Endometrial microvascular endothelial cells (primary cell): ENCODE measurements around the gene IL6R. TPM values are rescaled to one million over a fixed set of nuclear protein-coding genes. Genes with fewer than 3 reads are reported as not detected.
"Not testable (repeated sequence)": the region's sequence is repeated elsewhere in the genome, so short reads cannot be mapped to it uniquely, and the experiment has no call there.

Source experiments
- in situ Hi-C: cut with HindIII; loops from 2 replicates; pipeline ENCODE4 v1.10.0; 2017; ENCODE audit warnings: low sequenced_read_pairs, low pct_unique_long_range_greater_than_20kb; ENCODE audit errors: inconsistent ontology term
- total RNA-seq: library from RNA; depleted of rRNA; stranded (reverse); fragments of >200 nt; gene quantifications from one replicate; pipeline ENCODE4 v1.2.3, GENCODE V29; 2015; ENCODE audit errors: inconsistent ontology term

IL6R gene
- 8.5 TPM for total RNA-seq

DNA sequence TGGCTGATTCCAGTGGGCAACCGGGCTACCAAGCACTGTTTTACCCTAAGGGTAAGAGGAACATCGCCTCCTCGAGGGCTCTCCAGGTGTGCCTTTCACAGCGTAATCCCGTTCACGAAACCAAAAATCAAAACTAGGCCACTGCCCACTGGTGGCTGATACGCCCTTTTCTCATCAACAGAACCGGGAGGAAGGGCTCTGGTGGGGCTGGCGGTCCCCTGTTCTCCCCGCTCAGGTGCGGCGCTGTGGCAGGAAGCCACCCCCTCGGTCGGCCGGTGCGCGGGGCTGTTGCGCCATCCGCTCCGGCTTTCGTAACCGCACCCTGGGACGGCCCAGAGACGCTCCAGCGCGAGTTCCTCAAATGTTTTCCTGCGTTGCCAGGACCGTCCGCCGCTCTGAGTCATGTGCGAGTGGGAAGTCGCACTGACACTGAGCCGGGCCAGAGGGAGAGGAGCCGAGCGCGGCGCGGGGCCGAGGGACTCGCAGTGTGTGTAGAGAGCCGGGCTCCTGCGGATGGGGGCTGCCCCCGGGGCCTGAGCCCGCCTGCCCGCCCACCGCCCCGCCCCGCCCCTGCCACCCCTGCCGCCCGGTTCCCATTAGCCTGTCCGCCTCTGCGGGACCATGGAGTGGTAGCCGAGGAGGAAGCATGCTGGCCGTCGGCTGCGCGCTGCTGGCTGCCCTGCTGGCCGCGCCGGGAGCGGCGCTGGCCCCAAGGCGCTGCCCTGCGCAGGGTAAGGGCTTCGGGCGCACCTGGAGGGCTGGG, at the start of gene IL6R:
Gene IL6R (plus strand): TSS at position 360 of the 763 bp plus-strand sequence. CDS start 287 bp downstream, at position 647.
- in situ Hi-C loops = no loop called here

DNA sequence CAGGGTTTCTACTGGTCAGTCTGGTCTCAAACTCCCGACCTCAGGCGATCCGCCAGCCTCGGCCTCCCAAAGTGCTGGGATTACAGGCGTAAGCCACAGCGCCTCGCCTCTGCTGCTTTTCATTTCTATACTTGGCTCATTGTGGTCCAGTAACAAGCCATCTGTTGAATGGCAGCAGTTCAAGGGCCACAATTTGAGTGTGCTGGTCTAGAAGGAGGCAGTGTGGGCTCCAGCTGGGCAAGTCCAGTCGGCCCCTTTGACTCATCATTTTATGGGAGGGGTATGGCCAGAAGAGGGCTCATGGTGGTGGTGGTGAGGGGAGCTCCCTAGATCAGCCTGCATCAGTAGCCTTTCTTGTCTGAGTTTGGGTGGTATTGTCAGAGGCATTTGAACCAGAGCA, 46.6 kb upstream of the IL6R start:
- in situ Hi-C loops = no loop called here

DNA sequence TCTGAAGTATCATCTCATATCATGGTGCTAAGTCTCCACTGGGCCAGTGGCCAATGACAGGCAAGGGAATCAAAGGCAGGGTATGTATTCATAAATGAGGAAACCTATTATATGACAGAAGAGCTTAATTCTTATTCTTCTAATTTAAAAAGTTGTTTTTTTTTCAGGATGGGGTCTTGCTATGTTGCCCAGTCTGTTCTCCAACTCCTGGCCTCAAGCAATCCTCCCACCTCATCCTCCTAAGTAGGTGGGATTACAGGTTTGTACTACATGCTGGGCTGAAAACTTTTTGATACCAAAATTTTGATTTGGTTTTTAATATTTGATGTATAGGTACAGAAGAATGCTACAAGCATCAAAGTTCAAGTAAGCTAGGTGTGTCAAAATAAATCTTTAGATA, 44.9 kb upstream of the IL6R start:
- in situ Hi-C loops = no loop called here

DNA sequence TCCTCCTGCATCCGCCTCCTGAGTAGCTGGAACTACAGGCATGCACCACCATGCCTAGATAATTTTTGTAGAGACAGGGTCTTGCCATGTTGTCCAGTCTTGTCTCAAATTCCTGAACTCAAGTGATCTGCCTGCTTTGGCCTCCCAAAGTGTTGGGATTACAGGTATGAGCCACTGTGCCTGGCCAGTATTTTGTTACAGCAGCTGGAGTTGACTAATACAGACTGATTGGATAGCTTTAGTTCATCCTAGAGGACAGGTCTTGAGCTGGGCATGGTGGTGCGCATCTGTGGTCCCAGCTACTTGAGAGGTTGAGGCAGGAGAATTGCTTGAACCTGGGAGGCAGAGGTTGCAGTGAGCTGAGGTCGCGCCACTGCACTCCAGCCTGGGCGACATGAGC, 44.3 kb upstream of the IL6R start:
- in situ Hi-C loops = not testable (repeated sequence)

DNA sequence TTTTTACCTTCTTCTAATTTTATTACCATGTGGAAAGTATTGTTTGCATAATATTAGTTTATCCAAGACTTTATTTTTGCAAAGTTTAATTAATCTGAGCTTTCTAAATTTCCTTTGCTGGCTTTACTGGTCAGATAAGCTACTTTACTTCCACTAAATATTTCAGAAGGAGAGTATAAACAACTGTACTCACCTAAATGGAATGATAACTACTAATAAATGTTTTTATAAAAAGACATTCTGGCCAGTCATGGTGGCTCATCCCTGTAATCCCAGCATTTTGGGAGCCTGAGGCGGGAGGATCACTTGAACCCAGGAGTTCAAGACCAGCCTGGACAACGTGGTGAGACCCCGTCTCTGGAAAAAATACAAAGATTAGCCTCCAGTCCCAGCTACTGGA, 43.8 kb upstream of the IL6R start:
- in situ Hi-C loops = no loop called here

DNA sequence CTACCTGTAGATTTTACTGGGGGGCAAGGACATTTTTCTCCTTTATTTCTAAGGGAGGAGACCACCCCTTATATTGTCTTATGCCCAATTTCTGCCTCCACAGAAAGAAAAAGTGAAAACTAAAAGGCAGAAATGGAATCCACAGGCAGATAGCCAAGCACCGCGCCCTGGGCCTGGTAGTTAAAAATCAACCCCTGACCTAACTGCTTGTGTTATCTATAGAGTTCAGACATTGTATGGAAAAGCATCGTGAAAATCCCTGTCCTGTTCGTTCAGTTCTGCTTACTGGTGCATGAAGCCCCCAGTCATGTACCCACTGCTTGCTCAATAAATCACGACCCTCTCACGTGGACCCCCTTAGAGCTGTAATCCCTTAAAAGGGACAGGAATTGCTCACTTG, 33.7 kb upstream of the IL6R start:
- in situ Hi-C loops = no loop called here

DNA sequence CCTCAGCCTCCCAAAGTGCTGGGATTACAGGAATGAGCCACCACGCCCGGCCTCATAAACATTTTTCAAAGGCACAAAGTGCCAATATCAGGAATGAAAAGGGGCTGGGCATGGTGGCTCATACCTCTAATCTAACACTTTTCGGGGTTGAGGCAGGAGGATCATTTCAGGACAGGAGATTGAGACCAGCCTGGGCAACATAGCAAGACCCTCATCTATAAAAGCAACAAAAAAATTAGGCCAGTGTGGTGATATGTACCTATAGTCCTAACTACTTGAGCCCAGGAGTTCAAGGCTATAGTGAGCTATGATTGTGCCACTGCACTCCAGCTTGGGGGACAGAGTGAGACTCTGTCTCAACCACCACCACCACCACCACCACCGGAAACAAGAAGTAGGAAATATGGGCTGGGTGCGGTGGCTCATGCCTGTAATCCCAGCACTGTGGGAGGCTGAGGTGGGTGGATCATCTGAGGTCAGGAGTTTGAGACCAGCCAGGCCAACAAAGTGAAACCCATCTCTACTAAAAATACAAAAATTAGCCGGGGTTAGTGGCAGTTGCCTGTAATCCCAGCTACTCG, 31.3 kb upstream of the IL6R start:
- in situ Hi-C loops = not testable (repeated sequence)

DNA sequence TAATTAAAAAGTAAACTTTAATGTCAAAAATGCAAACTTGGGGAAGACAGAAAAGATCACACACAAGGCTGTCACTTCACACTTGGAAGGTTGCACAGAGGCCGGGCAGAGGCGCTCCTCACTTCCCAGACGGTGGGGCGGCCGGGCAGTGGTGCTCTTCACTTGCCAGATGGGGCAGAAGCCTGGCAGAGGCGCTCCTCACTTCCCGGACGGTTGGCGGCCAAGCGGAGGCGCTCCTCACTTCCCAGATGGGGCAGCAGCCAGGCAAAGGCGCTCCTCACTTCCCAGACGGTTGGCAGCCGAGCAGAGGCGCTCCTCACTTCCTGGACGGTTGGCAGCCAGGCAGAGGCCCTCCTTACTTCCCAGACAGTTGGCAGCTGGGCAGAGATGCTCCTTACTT, 25.8 kb upstream of the IL6R start:
- in situ Hi-C loops = no loop called here

DNA sequence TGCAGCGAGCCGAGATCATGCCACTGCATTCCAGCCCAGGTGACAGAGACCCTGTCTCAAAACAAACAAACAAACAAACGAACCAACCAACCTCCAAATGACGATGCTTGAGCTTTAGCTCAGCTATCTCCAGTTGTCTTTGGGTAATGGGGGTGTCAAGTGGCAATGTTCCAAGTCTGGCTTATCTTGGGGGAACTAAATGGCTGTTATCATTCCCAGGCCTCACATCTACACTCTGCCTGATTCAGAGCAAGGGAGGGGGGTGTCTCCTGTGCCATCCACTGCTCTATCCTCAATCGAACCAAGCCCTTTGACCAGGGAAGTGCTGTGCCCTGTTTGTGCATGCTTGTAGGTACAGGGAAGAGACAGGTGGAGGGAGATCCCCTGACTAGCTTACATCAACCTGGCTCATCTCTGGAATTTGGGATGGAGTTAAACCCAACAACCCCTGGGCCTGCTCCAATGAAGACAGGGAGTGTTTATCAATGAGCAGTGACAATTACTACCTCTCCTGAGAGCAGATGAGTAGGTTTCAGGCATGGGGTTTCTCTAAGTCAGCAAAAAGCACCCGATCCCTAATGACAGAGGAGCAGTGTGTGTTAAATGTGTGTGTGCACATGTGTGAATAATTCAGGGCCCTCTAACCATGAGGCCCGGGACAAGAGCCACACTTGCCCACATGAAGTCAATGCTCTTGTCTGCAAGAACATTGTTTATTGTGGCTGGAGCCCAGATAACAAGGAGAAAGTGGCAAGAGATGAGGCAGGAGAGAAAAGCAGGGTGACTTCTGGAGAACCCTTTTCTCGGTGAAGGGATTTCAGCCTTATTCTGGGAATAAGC, 20.3 kb upstream of the IL6R start:
- in situ Hi-C loops = no loop called here

DNA sequence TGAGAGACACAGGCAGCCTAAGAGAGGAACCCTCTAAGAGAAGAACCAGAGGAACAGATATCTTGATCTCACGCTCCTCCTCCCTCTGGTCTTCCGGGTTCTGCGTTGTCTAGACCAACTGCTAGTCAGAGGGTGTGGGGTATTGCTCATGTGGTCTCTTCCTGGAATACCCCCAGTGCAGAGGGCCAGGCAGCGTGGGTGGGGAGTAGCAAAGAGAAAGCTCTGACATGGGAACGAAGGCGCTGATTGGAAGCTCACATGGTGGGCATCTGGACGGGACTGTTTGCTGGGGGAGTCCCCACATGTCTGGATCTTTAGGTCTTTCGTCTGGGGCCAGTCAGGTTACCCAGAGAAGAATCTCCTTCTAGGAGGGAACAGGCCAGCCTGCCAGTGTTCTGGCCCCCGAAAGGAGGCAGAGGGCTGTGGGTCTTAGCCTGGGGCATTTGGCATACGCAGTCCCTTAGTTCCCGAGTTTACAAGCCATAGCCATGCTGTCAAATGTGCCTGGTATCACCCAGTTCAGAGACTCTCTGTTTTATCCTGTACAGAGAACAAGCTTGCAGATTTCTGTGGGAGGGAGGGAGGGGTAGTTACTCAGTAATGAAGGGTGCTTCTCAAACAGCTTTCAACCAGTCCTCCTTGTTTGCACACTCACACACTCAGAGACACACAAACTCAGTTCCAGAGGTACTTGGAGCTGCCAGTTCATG, 18.3 kb upstream of the IL6R start:
- in situ Hi-C loops = no loop called here

DNA sequence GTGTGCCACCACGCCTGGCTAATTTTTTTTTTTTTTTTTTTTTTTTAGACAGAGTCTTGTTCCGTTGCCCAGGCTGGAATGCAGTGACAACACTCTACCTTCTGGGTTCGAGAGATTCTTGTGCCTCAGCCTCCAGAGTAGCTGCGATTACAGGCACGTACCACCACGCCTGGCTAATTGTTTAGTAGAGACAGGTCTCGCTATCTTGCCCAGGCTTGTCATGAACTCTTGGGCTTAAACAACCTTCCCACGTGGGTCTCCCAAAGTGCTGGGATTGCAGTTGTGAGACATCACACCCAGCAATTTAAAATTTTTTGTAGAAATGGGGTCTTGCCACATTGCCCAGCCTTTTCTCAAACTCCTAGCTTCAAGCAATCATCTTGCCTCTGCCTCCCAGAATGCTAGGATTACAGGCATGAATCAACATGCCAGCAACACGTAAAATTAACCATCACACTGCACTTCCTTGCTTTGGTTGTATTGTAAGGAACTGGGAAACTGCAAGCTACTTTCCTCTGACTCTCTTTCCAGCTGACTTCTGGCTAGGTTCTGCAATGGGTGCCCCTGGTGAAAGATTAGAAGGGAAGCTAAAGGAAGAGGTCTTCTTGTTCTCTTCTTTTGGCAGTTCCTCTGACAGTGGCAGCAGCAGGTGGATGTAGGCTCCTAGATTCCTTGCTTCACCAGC, 13.9 kb upstream of the IL6R start:
- in situ Hi-C loops = no loop called here

DNA sequence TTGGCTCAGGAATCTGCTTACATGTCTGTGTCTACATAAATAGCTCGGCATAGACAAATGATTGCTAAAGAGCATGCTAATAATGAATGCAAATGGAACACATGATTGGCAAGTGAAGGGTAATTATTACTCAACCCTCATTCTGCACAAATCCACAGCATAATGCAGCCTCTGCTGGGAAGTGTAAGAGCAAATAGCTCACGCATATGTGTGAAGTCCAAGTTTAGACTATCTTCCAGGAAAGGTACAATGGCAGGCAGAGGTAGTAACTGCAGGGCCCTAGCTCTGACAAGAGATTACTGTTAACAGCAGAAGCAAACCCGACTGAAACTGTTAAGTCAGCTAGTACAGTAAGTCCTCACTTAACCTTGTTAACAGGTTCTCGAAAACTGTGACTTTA, 7.0 kb upstream of the IL6R start:
- in situ Hi-C loops = no loop called here

DNA sequence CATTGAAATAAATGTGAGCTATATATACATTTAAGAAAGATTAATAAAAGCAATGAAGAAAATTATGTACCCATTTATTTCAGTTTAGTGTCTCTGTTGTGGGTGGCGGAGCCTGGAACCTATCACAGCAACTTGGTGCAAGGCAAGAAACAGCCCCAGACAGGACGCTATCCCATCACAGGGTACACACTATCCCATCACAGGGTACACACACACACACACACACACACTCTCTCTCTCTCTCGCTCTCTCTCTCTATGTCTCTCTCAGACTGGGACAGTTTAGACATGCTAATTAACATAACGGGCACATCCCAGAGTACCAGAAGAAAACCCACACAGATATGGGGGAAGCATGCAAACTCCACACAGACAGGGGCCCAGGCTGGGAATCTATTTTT, 6.5 kb upstream of the IL6R start:
- in situ Hi-C loops = no loop called here

DNA sequence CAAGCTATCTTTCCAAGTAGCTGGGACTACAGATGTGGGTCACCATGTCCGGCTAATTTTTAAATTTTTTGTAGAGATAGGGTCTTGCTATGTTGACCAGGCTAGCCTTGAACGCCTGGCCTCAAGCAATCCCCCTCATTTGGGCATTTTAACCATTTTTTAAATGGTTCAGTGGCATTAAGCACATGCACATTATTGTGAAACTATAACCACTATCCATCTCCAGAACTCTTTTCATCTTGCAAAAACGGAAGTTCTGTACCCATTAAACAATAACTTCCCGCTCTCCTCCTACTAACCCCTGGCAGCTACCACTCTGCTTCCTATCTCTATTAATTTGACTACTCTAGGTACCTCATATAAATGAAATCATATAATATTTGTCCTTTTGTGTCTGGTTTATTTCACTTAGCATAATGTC, 4.8 kb upstream of the IL6R start:
- in situ Hi-C loops = no loop called here

DNA sequence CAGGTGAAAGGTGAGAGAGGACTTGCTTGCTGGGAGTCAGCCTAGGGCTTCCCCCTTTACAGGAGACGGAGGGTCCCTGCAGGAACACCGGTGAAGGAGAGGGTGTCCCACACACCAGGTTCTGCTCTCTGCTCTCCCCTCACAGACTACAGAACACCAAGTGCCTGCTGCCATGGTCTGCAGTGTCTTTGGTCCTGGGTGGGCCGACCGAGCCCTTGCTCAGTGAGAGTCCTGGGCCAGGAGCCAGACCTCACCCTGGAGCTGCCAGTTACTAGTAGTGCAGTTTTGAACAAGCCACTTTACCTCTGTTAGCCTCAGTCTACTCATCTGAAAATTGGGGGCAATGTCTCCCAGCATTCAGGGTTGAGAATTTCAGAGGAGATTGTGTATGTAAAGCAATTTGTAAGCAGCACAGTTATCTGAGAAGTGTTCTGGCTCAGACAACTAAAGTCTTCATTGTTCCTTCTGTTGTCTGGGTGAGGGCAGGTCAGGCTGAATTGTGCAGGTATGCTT, 2.7 kb upstream of the IL6R start:
- in situ Hi-C loops = no loop called here

DNA sequence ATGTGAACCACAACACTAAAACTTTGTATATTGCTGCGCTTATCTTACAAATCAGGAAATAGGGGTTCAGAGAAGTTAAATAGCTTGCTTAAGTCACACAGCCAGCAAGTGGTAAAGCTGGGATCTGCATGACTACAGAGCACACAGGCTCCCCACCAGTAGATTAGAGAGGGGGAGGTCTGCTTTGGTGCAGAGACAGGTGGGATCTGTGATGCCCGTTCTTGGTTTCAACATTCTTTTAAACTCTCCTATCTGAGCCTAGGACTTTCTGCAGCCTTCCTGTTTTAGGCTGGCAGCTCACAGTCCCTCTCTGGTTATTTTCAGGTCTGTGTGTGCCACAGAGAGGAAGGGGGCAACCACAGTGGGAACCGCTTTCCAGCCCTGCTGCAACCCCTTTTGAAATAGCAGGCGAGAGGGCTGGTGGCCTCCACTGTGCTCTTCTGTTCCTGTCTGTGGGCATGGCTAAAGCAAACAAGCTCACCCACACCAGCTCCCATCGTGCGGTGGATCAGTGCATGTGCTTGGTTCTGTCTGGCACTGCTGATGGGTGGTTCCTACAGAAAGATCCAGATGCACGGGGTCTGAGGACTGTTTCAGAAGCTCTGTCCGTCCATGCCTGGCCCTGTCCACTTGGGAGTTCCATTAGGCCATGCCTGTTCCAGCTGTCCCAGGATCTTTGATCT, 1.7 kb upstream of the IL6R start:
- in situ Hi-C loops = no loop called here

DNA sequence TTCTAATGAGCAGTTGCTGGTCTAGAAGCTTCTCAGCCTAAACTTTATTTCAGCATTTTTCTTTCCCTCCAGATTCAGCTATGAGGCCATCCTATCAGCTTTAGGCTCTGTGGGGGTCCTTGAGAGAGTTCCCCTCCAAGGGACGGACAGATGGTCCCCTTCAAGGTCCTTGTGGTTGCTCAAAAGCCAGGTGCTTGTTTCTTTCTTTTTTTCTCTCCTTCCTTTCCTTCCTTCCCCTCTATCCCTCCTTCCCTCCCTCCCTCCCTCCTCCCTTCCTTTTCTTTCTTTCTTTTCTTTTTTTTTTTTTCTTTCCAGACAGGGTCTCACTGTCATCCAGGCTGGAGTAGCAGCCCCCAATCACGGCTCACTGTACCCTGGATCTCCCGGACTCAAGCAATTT, 1.2 kb upstream of the IL6R start:
- in situ Hi-C loops = no loop called here

DNA sequence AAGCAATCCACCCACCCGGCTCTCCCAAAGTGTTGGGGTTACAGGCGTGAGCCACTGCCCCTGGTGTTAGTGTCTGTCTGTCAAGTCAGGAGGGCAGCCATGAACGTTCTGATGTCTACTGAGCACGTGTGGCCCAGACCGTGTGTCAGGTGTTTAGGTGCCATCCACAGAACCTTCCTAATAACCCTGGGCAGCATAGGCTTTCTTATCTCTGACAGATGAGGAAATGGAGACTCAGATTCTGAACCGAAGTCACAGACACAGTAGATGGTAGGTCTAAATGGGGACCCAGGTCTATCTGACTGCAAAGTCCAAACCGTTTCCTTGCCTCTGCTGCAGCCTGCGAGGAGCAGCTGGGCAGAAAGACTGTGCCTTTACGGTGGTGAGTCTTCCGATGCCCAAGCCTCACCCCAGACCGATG, 622 bp upstream of the IL6R start:
- in situ Hi-C loops = no loop called here
